KMS-11 (cell line): ENCODE measurements around the gene DMXL2.
A peak's percentile ranks its signal among the peaks of the same experiment; 100 is the strongest.

ENCODE experiments used
- H2AFZ ChIP-seq: fragments of 200-600 bp; sonication (generic); 2 replicates; pipeline ENCODE4 v1.6.1; 2016; ENCODE audit warnings: antibody characterized with exemption, mixed run types, low read depth
- H3K27ac ChIP-seq: fragments of 200-600 bp; sonication (generic); 2 replicates; pipeline ENCODE4 v1.6.1; 2016; ENCODE audit warnings: mild to moderate bottlenecking, mixed run types
- H3K27me3 ChIP-seq: fragments of 200-600 bp; sonication (generic); 2 replicates; pipeline ENCODE4 v1.6.1; 2017; ENCODE audit warnings: mild to moderate bottlenecking, low read depth, mixed run types, moderate library complexity; ENCODE audit not compliant: insufficient read depth
- H3K36me3 ChIP-seq: fragments of 200-600 bp; sonication (generic); 2 replicates; pipeline ENCODE4 v1.6.1; 2017; ENCODE audit warnings: mild to moderate bottlenecking, mixed run types; ENCODE audit not compliant: insufficient read depth
- H3K4me1 ChIP-seq: fragments of 200-600 bp; sonication (generic); 2 replicates; pipeline ENCODE4 v1.6.1; 2016; ENCODE audit warnings: mild to moderate bottlenecking, low read depth, mixed run types; ENCODE audit not compliant: poor library complexity, severe bottlenecking
- H3K4me2 ChIP-seq: fragments of 200-600 bp; sonication (generic); 2 replicates; pipeline ENCODE4 v1.7.0; 2016; ENCODE audit warnings: mild to moderate bottlenecking, mixed run types
- H3K4me3 ChIP-seq: fragments of 200-600 bp; sonication (generic); IDR thresholded peaks from 2 replicates; pipeline ENCODE4 v1.6.1; 2017; ENCODE audit warnings: low read depth, low read length, mixed read lengths; ENCODE audit not compliant: insufficient read depth
- H3K79me2 ChIP-seq: fragments of 200-600 bp; sonication (generic); 2 replicates; pipeline ENCODE4 v1.6.1; 2016; ENCODE audit warnings: low read depth, mixed run types; ENCODE audit not compliant: insufficient read depth
- H3K9ac ChIP-seq: fragments of 200-600 bp; sonication (generic); 2 replicates; pipeline ENCODE4 v1.6.1; 2016; ENCODE audit warnings: mild to moderate bottlenecking, mixed run types
- H4K20me1 ChIP-seq: fragments of 200-600 bp; sonication (generic); 2 replicates; pipeline ENCODE4 v1.6.1; 2016; ENCODE audit warnings: mild to moderate bottlenecking, mixed run types; ENCODE audit not compliant: insufficient read depth
- TF ChIP-seq, protein P1 (sequence below): fragments of 200-600 bp; sonication (generic); conservative IDR thresholded peaks from 2 replicates; pipeline ENCODE4 v1.6.1; 2017; ENCODE audit warnings: low read depth, mild to moderate bottlenecking, antibody characterized with exemption, low read length, moderate library complexity, mixed read lengths

DMXL2 gene

DNA sequence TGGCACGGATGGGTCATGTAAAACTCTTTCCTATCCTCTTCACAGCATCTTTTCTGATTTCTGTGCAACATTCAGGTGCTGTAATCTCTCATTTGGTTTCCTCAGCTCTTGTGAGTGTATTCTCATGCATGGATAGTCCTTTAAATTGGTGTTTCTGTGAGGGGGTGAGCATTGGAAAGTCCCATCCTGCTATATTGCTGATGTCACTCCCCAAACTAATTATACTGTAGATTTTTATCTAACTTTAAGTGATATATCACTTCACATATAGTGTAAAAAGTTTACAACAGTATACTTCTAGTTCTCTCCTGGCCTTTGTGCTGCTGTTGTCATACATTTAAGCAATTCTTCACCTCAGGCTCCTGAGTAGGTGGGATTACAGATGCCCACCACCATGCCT is 178.5 kb downstream of the DMXL2 start:
- Histone ChIP-seq H3K27me3 (peaks cover 3% of the 10 kb centered on the region; the same call in 1 of the 2 replicates), H3K9ac (no peak overlapping the region), H3K4me1 (peaks cover 50% of the 10 kb centered on the region), H3K79me2 (no peaks in the 10 kb centered on the region), H3K4me3 (no peak overlapping the region), H3K4me2 (no peak overlapping the region), H3K27ac (no peak overlapping the region), H3K36me3 (no peaks in the 10 kb centered on the region), H4K20me1 (no peaks in the 10 kb centered on the region), H2AFZ (no peak overlapping the region)
- TF ChIP-seq, protein P1, sequence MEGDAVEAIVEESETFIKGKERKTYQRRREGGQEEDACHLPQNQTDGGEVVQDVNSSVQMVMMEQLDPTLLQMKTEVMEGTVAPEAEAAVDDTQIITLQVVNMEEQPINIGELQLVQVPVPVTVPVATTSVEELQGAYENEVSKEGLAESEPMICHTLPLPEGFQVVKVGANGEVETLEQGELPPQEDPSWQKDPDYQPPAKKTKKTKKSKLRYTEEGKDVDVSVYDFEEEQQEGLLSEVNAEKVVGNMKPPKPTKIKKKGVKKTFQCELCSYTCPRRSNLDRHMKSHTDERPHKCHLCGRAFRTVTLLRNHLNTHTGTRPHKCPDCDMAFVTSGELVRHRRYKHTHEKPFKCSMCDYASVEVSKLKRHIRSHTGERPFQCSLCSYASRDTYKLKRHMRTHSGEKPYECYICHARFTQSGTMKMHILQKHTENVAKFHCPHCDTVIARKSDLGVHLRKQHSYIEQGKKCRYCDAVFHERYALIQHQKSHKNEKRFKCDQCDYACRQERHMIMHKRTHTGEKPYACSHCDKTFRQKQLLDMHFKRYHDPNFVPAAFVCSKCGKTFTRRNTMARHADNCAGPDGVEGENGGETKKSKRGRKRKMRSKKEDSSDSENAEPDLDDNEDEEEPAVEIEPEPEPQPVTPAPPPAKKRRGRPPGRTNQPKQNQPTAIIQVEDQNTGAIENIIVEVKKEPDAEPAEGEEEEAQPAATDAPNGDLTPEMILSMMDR = no peak

DNA sequence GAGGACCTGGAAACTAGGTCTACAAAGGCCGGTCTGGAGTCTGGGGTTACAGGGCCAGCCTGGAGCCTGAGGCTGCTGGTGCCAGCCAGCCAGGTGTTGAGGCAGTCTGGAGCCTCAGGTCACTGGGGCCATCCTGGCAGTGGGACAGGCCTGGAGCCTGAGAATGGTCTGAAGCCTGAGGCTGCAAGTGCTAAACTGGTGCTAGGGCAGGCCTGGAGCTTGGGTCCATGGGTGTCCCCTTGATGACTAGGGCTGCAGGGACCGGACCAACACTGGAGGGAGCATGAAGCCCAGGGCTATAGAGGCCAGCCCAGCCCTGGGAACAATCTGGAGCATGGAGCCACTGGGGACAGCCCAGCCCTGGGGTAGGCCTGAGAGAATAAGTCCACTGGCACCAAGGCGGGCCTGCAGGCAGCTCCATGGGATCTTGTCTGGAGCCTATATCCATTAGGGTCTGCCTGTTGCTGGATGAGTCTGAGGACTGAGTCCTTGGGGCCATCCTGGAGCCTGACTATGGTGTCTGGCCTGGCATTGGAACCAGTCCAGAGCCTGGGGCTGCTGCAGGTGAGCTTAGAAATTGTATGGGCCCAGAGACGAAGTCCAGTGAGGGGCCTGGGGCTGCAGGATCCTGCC is 179.2 kb downstream of the DMXL2 start:
- H3K27me3 ChIP-seq = peaks cover 3% of the 10 kb centered on the region; the same call in 1 of the 2 replicates
- H3K36me3 ChIP-seq = no peaks in the 10 kb centered on the region
- H4K20me1 ChIP-seq = no peaks in the 10 kb centered on the region
- H3K4me2 ChIP-seq = no peak overlapping the region
- H3K4me1 ChIP-seq = peaks cover 45% of the 10 kb centered on the region
- no peak overlapping the region for H3K9ac ChIP-seq
- no peak overlapping the region for H2AFZ ChIP-seq
- no peaks in the 10 kb centered on the region for H3K79me2 ChIP-seq
- no peak overlapping the region for H3K4me3 ChIP-seq
- TF ChIP-seq, protein P1 = no peak
- no peak overlapping the region for H3K27ac ChIP-seq

DNA sequence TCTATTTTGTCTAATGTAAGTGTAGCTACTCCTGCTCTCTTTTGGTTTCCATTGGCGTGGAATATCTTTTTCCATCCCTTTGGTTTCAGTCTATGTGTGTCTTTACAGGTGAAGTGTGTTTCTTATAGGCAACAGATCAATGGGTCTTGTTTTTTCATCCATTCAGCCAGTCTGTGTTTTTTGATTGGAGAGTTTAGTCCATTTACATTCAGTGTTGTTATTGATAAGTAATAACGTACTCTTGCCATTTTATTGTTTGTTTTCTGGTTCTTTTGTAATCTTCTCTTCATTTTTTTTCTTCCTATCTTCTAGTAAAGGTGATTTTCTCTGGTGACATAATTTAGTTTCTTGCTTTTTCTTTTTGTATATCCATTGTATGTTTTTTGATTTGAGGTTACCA is 184.0 kb downstream of the DMXL2 start:
- Histone ChIP-seq H3K27me3 (no peaks in the 10 kb centered on the region), H3K27ac (no peak overlapping the region), H2AFZ (no peak overlapping the region), H3K4me3 (no peak overlapping the region), H4K20me1 (no peaks in the 10 kb centered on the region), H3K79me2 (no peaks in the 10 kb centered on the region), H3K9ac (no peak overlapping the region), H3K4me2 (no peak overlapping the region), H3K4me1 (no peaks in the 10 kb centered on the region), H3K36me3 (no peaks in the 10 kb centered on the region)
- TF ChIP-seq, protein P1 = no peak

DNA sequence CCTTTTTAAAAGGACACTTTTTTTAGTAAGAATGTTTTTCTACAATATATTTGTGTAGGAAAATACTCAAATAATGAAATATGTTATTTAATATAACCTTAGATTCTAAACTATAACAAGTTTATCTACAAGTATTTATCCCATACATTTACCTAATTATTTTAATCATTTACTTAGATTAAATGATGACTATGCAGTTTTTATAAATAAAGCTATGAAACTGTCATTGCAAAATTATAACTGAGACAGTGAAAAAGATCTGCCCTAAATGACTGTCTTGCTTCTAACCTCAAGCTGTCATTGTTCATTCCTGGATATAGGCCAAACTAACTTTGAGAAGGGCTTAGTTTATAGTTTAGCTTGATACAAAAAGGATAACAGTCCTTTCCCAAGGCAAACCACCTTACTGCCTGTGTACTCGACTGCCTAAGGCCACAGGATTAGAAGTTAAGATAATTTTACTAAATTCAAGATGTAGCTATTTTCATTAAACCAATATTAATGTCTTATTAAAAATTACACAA is 197.0 kb downstream of the DMXL2 start:
- Histone ChIP-seq H3K79me2 (no peaks in the 10 kb centered on the region), H3K9ac (no peak overlapping the region), H2AFZ (no peak overlapping the region), H3K27me3 (no peaks in the 10 kb centered on the region), H3K4me2 (peak overlapping the region; percentile 24), H3K4me1 (peaks cover 16% of the 10 kb centered on the region), H3K36me3 (no peaks in the 10 kb centered on the region), H3K27ac (no peak overlapping the region), H4K20me1 (no peaks in the 10 kb centered on the region), H3K4me3 (no peak overlapping the region)
- TF ChIP-seq, protein P1 = no peak
